HG03108 (cell line): ENCODE data around the gene CNTNAP2.

Experiments
- ATAC-seq: cut with Tn5 transposase; IDR thresholded peaks from one replicate; pipeline ENCODE4 v1.9.1; 2021; ENCODE audit warnings: moderate library complexity; ENCODE audit not compliant: unreplicated experiment

The CNTNAP2 gene

DNA sequence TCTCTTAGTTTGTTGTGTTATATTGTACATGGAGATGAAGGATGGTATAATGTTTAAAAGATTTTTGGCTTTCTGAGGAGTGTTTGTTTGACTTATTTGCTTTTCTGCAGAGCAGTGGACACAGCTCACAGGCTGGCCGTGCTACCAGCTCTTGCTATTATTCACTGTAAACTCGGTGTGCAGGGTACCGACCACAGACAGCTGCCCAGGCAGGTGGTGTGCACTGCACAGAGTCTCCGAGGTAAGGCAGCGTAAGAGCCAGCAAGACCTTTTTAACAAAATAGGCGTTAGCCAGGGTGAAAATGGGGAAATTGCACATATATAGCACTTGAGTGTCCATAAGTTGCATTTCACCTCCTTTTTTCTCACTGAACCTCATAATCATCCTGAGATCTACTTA is 438.0 kb downstream of the CNTNAP2 start:
- ATAC-seq: no peak

- ATAC-seq: no peak
Observed at GRCh38 chr7:146557971-146558469, 441.4 kb downstream of the CNTNAP2 start.

DNA sequence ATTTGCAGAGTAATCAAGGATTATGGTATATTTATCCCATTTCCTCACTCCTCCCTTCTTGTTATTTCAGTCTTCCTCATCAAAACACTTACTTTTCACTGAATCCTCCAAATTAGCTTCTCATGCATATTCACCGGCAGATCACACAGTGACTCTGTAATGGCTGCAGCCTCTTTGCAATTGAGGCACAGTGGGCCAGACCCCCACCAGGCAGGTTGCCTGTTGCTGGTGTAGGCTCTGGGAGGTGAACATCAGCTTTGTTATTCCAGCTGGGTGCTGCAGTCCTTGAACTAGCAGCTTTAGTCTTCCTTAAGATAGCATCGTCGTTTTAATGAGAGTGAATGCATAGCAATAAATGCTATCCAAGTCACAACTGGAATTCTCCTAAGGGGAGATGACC is 449.3 kb downstream of the CNTNAP2 start:
- no peak for ATAC-seq

DNA sequence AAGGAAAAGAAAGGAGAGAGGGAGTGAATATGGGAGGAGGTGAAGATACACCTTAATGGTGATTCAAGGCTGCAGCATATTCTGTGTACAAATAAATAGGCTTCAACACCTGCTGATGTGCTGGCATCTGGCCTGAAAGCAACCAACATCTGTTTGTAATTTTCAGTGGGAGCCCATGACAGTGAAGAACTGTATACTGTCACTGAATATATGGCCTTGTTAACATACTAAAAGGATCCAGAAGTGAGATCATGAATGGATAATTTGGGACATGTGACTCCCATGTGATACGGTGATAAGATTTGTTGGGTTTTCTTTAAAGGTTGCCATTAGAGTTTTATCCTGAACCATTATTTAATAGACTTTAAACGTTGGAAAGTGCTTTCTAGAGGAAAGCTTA is 459.3 kb downstream of the CNTNAP2 start:
- no peak for ATAC-seq

DNA sequence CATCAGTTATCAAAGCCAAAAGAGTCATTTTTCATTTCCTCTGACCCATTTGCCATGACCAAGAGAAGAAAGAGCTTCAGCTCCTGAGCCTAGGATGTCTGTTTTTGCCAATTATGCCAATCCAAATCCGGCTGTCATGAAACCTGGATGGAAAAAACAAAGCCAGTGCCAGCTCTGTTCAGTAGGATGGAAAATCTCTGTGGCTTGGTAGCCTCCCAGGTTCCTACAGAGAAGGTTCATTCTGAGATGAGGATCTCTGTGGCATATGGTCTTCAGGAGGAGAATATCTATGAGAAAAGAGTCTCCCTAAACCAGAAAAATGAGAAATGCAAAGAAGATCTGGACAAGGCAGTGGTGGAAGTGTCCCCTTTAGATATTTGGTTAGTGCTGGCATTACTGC is 475.4 kb downstream of the CNTNAP2 start:
- no peak for ATAC-seq

DNA sequence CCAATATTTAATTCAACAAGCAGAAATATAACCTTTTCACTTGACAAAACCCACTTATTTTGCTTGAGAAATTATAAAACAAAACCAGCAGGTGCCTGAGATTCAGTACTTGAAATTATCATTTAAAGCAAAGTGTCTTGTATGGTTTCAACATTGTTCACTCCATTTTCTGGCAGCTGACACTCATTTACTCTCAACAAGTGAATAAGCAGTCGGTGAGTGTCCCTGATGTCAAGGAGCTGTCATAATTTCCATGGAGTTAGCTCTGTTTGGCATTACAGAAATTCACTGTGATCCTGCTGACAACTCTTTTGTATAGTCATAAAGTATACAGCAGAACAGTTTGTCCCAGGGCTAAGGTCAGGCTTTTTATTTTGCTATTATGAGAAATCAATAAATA is 490.0 kb downstream of the CNTNAP2 start:
- no peak for ATAC-seq

GRCh38 chr7:146619641-146620040 is 503.0 kb downstream of the CNTNAP2 start:
- ATAC-seq: no peak

- no peak for ATAC-seq
Observed at GRCh38 chr7:146626912-146627311, 510.3 kb downstream of the CNTNAP2 start.

GRCh38 chr7:146635205-146636032 is 518.8 kb downstream of the CNTNAP2 start:
- no peak for ATAC-seq

- ATAC-seq: no peak
Observed at GRCh38 chr7:146636033-146636356, 519.4 kb downstream of the CNTNAP2 start.

DNA sequence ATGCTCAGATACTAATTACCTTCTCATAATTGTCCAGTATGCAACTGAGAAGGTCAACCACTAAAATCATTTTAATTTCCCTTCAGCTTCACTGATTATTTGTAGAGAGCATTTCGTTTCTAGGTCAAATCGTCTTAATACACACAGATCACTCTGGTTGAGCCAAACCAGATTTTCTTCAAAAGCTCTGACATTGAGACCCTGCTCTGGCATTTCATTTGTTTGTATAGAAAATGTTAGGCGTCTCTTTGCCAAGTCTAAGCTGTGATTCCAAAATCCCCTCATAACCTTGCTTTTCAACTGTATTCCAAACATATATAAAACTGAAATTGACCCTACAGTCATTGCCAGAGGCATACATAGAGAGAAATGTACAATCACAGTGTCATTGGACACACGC is 520.0 kb downstream of the CNTNAP2 start:
- ATAC-seq: no peak

DNA sequence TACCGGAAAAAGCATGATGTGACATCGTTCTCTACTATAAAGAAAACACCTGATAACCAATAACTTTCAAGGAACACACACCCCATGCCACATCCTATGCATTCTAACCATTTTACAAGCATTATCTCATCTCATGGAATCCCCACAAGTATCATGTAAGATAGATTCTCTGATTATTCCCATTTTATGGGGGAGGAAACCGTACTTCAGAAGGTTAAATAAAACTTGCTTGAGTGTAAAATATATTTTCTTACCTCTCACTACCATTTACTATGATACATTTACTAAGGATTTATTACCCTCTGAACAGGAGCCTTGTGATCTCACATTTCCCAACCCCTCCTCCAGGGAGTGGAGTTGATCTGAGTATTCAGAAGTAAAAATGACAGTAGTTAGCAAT is 522.7 kb downstream of the CNTNAP2 start:
- no peak for ATAC-seq

DNA sequence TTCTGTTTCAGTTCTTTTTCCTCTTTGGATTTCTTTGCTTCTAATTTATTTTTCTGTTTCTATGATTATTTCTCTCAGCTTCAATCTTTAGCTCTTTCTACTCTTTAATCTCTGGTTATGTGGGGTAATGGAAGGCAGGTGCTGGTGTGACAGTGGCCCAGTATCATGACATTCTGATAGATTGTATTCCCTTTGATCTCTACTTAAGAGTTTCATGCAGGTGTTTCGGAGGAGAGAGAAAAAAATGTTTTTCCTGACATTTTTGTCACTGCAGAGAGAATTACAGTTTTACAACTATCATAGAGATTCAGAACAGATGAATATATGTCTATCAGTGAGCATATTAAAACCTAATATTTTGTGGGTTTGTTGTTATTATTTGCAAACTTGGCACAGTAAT is 524.9 kb downstream of the CNTNAP2 start:
- ATAC-seq: no peak

DNA sequence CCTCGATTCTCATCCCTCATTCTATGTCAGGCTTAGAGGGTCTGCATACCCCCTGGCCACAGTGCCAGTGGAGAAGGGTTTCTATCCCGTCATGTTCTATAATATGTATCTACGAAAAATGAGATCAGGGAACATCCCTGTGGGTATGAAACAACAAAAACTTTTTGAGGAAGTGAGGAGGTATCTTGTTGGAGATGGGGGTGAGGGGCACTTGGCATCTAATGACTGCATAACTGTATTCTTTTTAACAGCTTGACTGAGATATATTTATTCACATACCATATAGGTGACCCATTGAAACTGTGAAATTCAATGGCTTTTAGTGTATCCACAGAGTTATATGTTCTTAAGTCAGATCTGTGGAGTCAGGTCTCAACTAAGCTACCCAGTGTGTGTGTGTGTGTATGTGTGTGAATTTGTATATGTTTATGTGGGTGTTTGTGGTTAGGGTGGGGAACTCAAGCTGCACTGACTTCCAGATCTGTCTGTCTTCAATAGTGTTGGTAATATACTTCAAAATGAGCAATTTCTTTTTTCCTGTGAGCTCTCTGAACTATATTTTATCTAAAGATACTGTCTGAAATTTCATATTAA is 528.9 kb downstream of the CNTNAP2 start:
- no peak for ATAC-seq

- no peak for ATAC-seq
Observed at GRCh38 chr7:146647445-146647844, 530.8 kb downstream of the CNTNAP2 start.

GRCh38 chr7:146652176-146652575 is 535.6 kb downstream of the CNTNAP2 start:
- ATAC-seq: no peak

DNA sequence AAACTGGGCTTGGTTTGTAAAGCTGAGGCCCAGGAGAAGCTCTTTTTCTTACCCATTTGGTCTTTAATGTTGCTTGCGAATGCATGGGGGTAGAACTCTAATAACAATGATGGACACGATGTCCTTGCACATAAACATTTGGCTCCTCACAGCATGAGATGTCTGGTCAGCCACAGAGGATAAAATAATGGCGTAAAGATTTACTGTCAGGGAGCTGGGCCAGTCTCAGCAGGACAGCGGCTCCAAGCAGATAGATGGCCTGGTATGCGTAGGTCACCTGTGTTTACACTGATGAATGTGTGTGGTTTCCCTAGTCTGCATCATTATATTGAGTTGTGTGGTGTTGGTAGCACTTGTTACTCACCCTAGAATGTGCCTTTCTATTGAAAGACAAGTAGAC is 537.4 kb downstream of the CNTNAP2 start:
- ATAC-seq: no peak

GRCh38 chr7:146655928-146656797 is 539.6 kb downstream of the CNTNAP2 start:
- ATAC-seq: no peak

- no peak for ATAC-seq
Observed at GRCh38 chr7:146656988-146657387, 540.4 kb downstream of the CNTNAP2 start.

DNA sequence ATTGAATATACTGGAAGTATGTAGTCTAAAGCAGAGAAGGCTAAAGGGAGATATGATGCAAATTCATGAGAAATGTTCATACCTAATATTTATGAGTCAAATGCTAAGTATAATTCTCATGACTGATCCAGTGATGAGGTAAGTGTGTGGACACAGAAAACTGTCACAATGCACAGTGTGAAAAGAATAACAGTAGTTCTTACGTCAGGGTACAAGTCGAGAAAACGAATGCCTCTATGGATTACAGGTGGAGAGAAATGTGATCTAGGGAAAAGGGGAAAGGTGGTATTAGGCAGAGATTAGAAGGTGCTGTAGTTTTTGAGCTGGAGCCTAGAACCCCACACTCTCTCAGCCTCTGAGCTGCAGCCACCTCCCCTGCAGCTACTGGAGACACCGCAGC is 542.0 kb downstream of the CNTNAP2 start:
- ATAC-seq: no peak

- ATAC-seq: no peak
Observed at GRCh38 chr7:146659732-146660131, 543.1 kb downstream of the CNTNAP2 start.

DNA sequence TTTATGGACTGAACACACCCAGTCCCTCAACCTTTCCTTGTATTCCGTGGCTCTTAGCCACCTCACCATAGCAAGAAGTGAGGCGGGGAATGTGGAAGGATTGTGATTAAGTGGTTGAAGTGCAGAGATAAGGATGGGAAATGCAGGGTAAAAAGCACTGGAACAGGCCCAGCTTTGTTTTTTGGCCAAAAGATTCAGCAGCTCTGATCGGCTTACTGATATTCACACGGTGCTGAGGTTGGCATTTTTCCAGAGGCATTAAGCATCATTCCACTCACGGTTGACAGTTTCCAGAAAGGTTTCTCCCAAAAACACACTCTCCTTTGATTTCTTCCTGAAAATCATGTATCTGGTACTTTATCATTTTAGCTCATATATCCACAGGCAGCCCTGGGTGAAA is 544.2 kb downstream of the CNTNAP2 start:
- no peak for ATAC-seq
